ENCODE data around the gene CDIP1. TPM values are rescaled to one million over a fixed set of nuclear protein-coding genes. Genes with fewer than 3 reads are reported as not detected.

Gene CDIP1
- total and polyA plus RNA-seq, 2 experiments from 2014 or later, result 22.0 to 33.3 TPM

DNA sequence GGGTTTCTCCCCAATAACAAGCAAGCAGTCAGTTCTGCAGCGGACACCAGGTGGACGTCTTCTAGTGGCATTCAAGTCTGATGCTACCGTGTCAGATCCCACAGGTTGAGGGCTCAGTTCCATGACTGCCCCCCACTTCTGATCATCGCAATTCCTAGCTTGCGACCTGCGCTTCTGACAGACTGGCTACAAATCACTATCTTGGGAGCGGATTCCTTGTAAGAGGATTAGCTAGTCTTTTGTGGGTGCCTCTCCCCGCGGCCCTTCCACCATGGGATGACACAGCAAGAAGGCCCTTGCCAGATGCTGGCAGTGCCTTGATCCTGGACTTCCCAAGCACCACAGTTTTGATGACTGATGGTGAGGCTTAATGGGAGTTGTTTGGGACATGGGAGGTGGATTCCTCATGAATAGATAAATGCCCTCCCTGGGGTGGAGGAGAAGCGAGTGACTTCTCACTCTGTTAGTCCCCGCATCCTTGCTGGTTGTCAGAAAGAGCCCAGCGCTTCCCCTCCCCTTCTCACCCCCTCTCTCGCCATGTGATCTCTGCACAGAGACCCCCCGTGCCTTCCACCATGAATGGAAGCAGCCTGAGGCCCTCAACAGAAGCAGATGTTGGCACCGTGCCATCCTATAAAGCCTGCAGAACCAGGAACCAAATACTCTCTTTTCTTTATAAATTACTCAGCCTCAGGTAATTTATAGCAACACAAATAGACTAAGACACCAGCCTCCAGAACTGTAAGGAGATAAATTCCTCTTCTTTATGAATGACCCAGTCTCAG lies 19.1 kb downstream of the CDIP1 start:
- H3K4me3 ChIP-seq, result no peak overlapping the region
- H3K4me1 ChIP-seq (ENCODE audit: insufficient read depth), result peaks cover 8% of the 10 kb centered on the region
- peaks cover 64% of the 10 kb centered on the region for H3K79me2 ChIP-seq
- H3K36me3 ChIP-seq (replicated peaks; ENCODE audit: insufficient read depth, low read depth), result no peaks in the 10 kb centered on the region
- no peak overlapping the region for H2AFZ ChIP-seq
- WGBS (ENCODE audit: low lambda C conversion rate, missing lambda C conversion rate), result 86% methylated on average over 15 of the region's 15 CpGs
- H3K27me3 ChIP-seq, result no peaks in the 10 kb centered on the region
- no peaks in the 10 kb centered on the region for H3K9me3 ChIP-seq (ENCODE audit: low read depth)
- H3K9me2 ChIP-seq (replicated peaks; ENCODE audit: insufficient read depth), result no peaks in the 10 kb centered on the region
- H3K27ac ChIP-seq, result no peak overlapping the region
- H4K20me1 ChIP-seq (ENCODE audit: insufficient read depth, poor library complexity, severe bottlenecking), result peaks cover 15% of the 10 kb centered on the region
- no peak for TF ChIP-seq EZH2phosphoT487 (IDR thresholded peaks at IDR 0.05; ENCODE audit: low read depth, severe bottlenecking, unreplicated experiment)
- no peak for DNase-seq (ENCODE audit: low spot score)
- H3K4me2 ChIP-seq, result no peak overlapping the region

DNA sequence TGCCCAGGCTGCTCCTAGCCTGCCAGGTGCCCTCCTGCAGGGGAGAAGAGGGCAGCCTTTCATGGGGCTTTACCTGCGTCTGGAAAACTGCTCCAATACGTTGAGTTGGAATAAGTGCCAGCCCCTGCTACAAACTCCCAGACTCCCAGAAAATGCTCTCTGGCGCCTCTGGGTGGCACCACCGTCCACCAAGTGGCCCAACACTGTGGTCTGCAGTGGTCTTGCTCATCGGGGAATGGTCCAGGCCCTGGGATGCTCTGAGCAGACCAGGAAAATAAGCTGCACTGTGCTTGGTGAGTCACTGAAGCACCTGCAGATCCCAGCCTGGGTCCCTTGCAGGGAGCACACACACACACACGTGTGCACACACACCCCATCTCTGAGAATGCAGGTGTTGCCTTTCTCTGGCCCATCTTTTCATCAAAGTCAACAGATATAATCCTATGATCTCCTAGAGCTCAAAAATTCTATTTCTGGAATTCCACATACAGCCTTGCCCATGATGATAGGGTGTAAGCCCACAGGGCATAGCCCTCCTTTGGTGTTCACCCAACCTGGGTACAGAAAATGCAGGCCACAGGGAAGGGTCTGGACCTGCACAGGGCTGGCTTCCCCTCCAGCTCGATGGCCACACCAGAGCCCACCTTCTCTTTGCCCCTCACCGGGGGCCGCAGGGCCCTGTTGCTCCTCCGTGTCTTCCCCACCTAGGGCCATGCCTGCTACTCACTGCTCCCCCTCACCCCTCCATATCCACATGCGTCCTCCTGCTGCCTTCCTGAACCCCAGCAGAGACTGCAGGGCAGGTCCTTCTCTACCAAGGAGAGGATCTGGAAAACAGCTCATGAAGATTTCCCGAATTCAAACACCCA lies 20.5 kb downstream of the CDIP1 start:
- H3K4me1 ChIP-seq (ENCODE audit: insufficient read depth), result peaks cover 3% of the 10 kb centered on the region
- peaks cover 56% of the 10 kb centered on the region for H3K79me2 ChIP-seq
- H3K27ac ChIP-seq, result no peak overlapping the region
- no peak overlapping the region for H3K4me2 ChIP-seq
- no peaks in the 10 kb centered on the region for H3K36me3 ChIP-seq (replicated peaks; ENCODE audit: insufficient read depth, low read depth)
- TF ChIP-seq EZH2phosphoT487 (IDR thresholded peaks at IDR 0.05; ENCODE audit: low read depth, severe bottlenecking, unreplicated experiment) (no peak), EZH2 (IDR thresholded peaks at IDR 0.05; ENCODE audit: borderline replicate concordance) (no peak)
- TF ChIP-seq, protein P1, sequence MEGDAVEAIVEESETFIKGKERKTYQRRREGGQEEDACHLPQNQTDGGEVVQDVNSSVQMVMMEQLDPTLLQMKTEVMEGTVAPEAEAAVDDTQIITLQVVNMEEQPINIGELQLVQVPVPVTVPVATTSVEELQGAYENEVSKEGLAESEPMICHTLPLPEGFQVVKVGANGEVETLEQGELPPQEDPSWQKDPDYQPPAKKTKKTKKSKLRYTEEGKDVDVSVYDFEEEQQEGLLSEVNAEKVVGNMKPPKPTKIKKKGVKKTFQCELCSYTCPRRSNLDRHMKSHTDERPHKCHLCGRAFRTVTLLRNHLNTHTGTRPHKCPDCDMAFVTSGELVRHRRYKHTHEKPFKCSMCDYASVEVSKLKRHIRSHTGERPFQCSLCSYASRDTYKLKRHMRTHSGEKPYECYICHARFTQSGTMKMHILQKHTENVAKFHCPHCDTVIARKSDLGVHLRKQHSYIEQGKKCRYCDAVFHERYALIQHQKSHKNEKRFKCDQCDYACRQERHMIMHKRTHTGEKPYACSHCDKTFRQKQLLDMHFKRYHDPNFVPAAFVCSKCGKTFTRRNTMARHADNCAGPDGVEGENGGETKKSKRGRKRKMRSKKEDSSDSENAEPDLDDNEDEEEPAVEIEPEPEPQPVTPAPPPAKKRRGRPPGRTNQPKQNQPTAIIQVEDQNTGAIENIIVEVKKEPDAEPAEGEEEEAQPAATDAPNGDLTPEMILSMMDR (IDR thresholded peaks at IDR 0.05; ENCODE audit: poor library complexity), result peak; percentile 61
- H3K9me2 ChIP-seq (replicated peaks; ENCODE audit: insufficient read depth), result no peaks in the 10 kb centered on the region
- peak; percentile 56 for DNase-seq (ENCODE audit: low spot score)
- H3K4me3 ChIP-seq, result no peak overlapping the region
- no peaks in the 10 kb centered on the region for H3K27me3 ChIP-seq
- H3K9me3 ChIP-seq (ENCODE audit: low read depth), result no peaks in the 10 kb centered on the region
- H4K20me1 ChIP-seq (ENCODE audit: insufficient read depth, poor library complexity, severe bottlenecking), result peaks cover 16% of the 10 kb centered on the region
- no peak overlapping the region for H2AFZ ChIP-seq
- 65% methylated on average over 12 of the region's 12 CpGs for WGBS (ENCODE audit: low lambda C conversion rate, missing lambda C conversion rate)

DNA sequence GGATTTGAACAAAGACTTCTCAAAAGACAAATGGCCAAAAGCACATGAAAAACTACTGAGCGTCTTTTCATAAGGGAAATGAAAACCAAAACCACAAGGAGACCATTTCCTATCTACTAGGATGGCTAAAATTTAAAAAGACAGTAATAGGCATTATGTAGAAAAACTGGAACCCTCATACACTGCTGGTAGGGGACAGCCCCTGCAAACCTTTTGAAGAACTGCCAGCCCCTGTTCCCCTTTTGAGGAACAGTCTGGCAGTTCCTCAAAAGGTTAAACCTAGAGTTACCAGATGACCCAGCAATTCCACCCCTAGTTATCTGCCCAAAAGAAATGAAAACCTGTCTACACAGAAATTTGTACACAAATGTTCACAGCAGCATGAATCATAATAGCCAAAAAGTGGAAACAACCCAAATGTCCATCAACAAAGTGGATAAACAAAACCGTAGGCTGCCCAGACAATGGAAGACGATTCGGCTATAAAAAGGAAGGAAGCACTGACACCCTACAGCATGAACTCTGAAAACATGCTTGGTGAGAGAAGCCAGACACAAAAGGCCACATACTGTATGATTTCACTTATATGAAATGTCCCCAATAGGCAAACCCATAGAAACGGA lies 22.9 kb downstream of the CDIP1 start:
- DNase-seq (ENCODE audit: low spot score), result no peak
- Histone ChIP-seq H3K4me3 (no peak overlapping the region), H3K27ac (no peak overlapping the region), H3K79me2 (peaks cover 56% of the 10 kb centered on the region), H3K9me2 (replicated peaks; ENCODE audit: insufficient read depth) (no peaks in the 10 kb centered on the region), H3K9me3 (ENCODE audit: low read depth) (no peaks in the 10 kb centered on the region), H3K36me3 (replicated peaks; ENCODE audit: insufficient read depth, low read depth) (no peaks in the 10 kb centered on the region), H3K4me1 (ENCODE audit: insufficient read depth) (no peaks in the 10 kb centered on the region), H4K20me1 (ENCODE audit: insufficient read depth, poor library complexity, severe bottlenecking) (peaks cover 16% of the 10 kb centered on the region), H3K27me3 (no peaks in the 10 kb centered on the region), H3K4me2 (no peak overlapping the region), H2AFZ (no peak overlapping the region)
- TF ChIP-seq EZH2phosphoT487 (IDR thresholded peaks at IDR 0.05; ENCODE audit: low read depth, severe bottlenecking, unreplicated experiment), result no peak
- no peak for TF ChIP-seq EZH2 (IDR thresholded peaks at IDR 0.05; ENCODE audit: borderline replicate concordance)
- TF ChIP-seq, protein P1 (IDR thresholded peaks at IDR 0.05; ENCODE audit: poor library complexity), result no peak
- 81% methylated on average over 5 of the region's 5 CpGs for WGBS (ENCODE audit: low lambda C conversion rate, missing lambda C conversion rate)
